Measurements from ENCODE around the gene SKIC8.

SKIC8 gene

GRCh38 chr15:78321041-78321570, 21.7 kb upstream of the SKIC8 start:
- no peak overlapping the region for H4K91ac ChIP-seq (ENCODE audit: low read depth, low read length)
- H2BK120ac ChIP-seq (ENCODE audit: insufficient read depth, low read length, poor library complexity), result no peak overlapping the region
- H3K79me1 ChIP-seq (ENCODE audit: low read length), result no peaks in the 10 kb centered on the region
- H3K14ac ChIP-seq (ENCODE audit: low read length), result no peak overlapping the region
- H3K4me3 ChIP-seq (ENCODE audit: low read depth, low read length), result peak overlapping the region; percentile 6
- DNase-seq, result no peak
- H3K36me3 ChIP-seq (ENCODE audit: control insufficient read depth in 1 of 2, insufficient read depth in 2 of 2, low read length in 2 of 2), result no peaks in the 10 kb centered on the region
- no peak overlapping the region for H2BK12ac ChIP-seq (ENCODE audit: low read length)
- H3K27me3 ChIP-seq (ENCODE audit: insufficient read depth, low read length), result no peaks in the 10 kb centered on the region
- no peaks in the 10 kb centered on the region for H3K9me3 ChIP-seq (ENCODE audit: insufficient read depth, low read depth, low read length)
- no peak overlapping the region for H4K8ac ChIP-seq (ENCODE audit: low read depth, low read length)
- no peak overlapping the region for H3K4me2 ChIP-seq (ENCODE audit: low read length)
- WGBS (ENCODE audit: extremely low coverage, insufficient coverage, insufficient read length), result no CpG with 5 or more reads among the region's 17 CpGs
- H3K4me1 ChIP-seq (ENCODE audit: control insufficient read depth in 1 of 2, insufficient read depth in 2 of 2, low read length in 2 of 2), result peaks cover 0 to 3% of the 10 kb centered on the region in 2 experiments
- no peak overlapping the region for H3K27ac ChIP-seq (ENCODE audit: low read depth, low read length)
- no peak overlapping the region for H2BK5ac ChIP-seq (ENCODE audit: low read depth, low read length, poor library complexity)
- no peak overlapping the region for H2AK5ac ChIP-seq (ENCODE audit: low read length)
- H3K79me2 ChIP-seq (ENCODE audit: control insufficient read depth, insufficient read depth, low read length, poor library complexity), result no peaks in the 10 kb centered on the region
- no peak overlapping the region for H2AFZ ChIP-seq (ENCODE audit: insufficient read depth, low read length, poor library complexity)
- no peak overlapping the region for H4K12ac ChIP-seq (ENCODE audit: low read depth, low read length)
- H3K4ac ChIP-seq (ENCODE audit: low read depth, low read length), result no peak overlapping the region
- no peak overlapping the region for H3K23ac ChIP-seq (ENCODE audit: low read length)
- no peak overlapping the region for H3K18ac ChIP-seq (ENCODE audit: low read length)
- H3K9ac ChIP-seq (ENCODE audit: low read length), result no peak overlapping the region

DNA sequence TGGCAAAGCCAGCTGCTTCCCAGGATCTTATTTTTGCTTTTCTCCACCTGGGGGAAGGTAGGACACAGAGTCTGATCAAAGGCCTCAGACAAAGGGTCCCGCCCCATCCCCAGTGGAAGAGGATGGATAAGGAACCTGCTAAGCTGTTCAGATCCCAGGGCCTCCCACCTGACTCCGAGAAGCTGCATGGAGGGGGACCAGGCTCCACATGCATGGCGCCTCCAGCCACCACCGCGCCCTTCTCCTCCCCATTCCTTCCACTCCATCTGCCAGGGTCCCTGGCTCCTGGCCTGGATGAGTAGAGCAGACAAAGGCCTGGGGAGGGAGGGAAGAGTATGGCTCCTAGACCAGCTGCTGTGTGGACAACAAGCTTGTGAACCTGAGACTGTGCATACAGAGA, 20.8 kb upstream of the SKIC8 start:
- Histone ChIP-seq H3K79me1 (ENCODE audit: low read length) (no peaks in the 10 kb centered on the region), H3K18ac (ENCODE audit: low read length) (no peak overlapping the region), H3K4me2 (ENCODE audit: low read length) (no peak overlapping the region), H3K36me3 (ENCODE audit: control insufficient read depth in 1 of 2, insufficient read depth in 2 of 2, low read length in 2 of 2) (no peaks in the 10 kb centered on the region), H3K27ac (ENCODE audit: low read depth, low read length) (no peak overlapping the region), H2AK5ac (ENCODE audit: low read length) (no peak overlapping the region), H2BK120ac (ENCODE audit: insufficient read depth, low read length, poor library complexity) (no peak overlapping the region), H4K91ac (ENCODE audit: low read depth, low read length) (no peak overlapping the region), H3K4me1 (ENCODE audit: control insufficient read depth in 1 of 2, insufficient read depth in 2 of 2, low read length in 2 of 2) (peaks cover 0 to 3% of the 10 kb centered on the region in 2 experiments), H3K4me3 (ENCODE audit: low read depth, low read length) (no peak overlapping the region), H3K9me3 (ENCODE audit: insufficient read depth, low read depth, low read length) (no peaks in the 10 kb centered on the region), H3K9ac (ENCODE audit: low read length) (no peak overlapping the region), H3K4ac (ENCODE audit: low read depth, low read length) (no peak overlapping the region), H4K8ac (ENCODE audit: low read depth, low read length) (no peak overlapping the region), H2AFZ (ENCODE audit: insufficient read depth, low read length, poor library complexity) (no peak overlapping the region), H2BK12ac (ENCODE audit: low read length) (no peak overlapping the region), H4K12ac (ENCODE audit: low read depth, low read length) (no peak overlapping the region), H3K14ac (ENCODE audit: low read length) (no peak overlapping the region), H3K79me2 (ENCODE audit: control insufficient read depth, insufficient read depth, low read length, poor library complexity) (no peaks in the 10 kb centered on the region), H2BK5ac (ENCODE audit: low read depth, low read length, poor library complexity) (no peak overlapping the region), H3K23ac (ENCODE audit: low read length) (no peak overlapping the region), H3K27me3 (ENCODE audit: insufficient read depth, low read length) (no peaks in the 10 kb centered on the region)
- no CpG with 5 or more reads among the region's 5 CpGs for WGBS (ENCODE audit: extremely low coverage, insufficient coverage, insufficient read length)
- no peak for DNase-seq

- H3K23ac ChIP-seq (ENCODE audit: low read length), result no peak overlapping the region
- H2AFZ ChIP-seq (ENCODE audit: insufficient read depth, low read length, poor library complexity), result no peak overlapping the region
- H3K4ac ChIP-seq (ENCODE audit: low read depth, low read length), result no peak overlapping the region
- H2BK12ac ChIP-seq (ENCODE audit: low read length), result no peak overlapping the region
- no peak overlapping the region for H3K18ac ChIP-seq (ENCODE audit: low read length)
- H3K27me3 ChIP-seq (ENCODE audit: insufficient read depth, low read length), result no peaks in the 10 kb centered on the region
- H4K8ac ChIP-seq (ENCODE audit: low read depth, low read length), result no peak overlapping the region
- no CpG with 5 or more reads among the region's 10 CpGs for WGBS (ENCODE audit: extremely low coverage, insufficient coverage, insufficient read length)
- no peak overlapping the region for H3K27ac ChIP-seq (ENCODE audit: low read depth, low read length)
- H4K12ac ChIP-seq (ENCODE audit: low read depth, low read length), result no peak overlapping the region
- DNase-seq, result no peak
- no peaks in the 10 kb centered on the region for H3K36me3 ChIP-seq (ENCODE audit: control insufficient read depth in 1 of 2, insufficient read depth in 2 of 2, low read length in 2 of 2)
- no peak overlapping the region for H3K9ac ChIP-seq (ENCODE audit: low read length)
- no peak overlapping the region for H2BK120ac ChIP-seq (ENCODE audit: insufficient read depth, low read length, poor library complexity)
- H3K4me1 ChIP-seq (ENCODE audit: control insufficient read depth in 1 of 2, insufficient read depth in 2 of 2, low read length in 2 of 2), result no peaks in the 10 kb centered on the region
- H3K14ac ChIP-seq (ENCODE audit: low read length), result no peak overlapping the region
- no peak overlapping the region for H2BK5ac ChIP-seq (ENCODE audit: low read depth, low read length, poor library complexity)
- H3K79me2 ChIP-seq (ENCODE audit: control insufficient read depth, insufficient read depth, low read length, poor library complexity), result no peaks in the 10 kb centered on the region
- H3K4me3 ChIP-seq (ENCODE audit: low read depth, low read length), result no peak overlapping the region
- H3K4me2 ChIP-seq (ENCODE audit: low read length), result no peak overlapping the region
- H3K9me3 ChIP-seq (ENCODE audit: insufficient read depth, low read depth, low read length), result no peaks in the 10 kb centered on the region
- no peaks in the 10 kb centered on the region for H3K79me1 ChIP-seq (ENCODE audit: low read length)
- H4K91ac ChIP-seq (ENCODE audit: low read depth, low read length), result no peak overlapping the region
- H2AK5ac ChIP-seq (ENCODE audit: low read length), result no peak overlapping the region
Measured at GRCh38 chr15:78319588-78319987, 20.2 kb upstream of the SKIC8 start.

- no CpG with 5 or more reads among the region's 8 CpGs for WGBS (ENCODE audit: extremely low coverage, insufficient coverage, insufficient read length)
- Histone ChIP-seq H3K4me3 (ENCODE audit: low read depth, low read length) (no peak overlapping the region), H3K4me2 (ENCODE audit: low read length) (no peak overlapping the region), H4K12ac (ENCODE audit: low read depth, low read length) (no peak overlapping the region), H3K27ac (ENCODE audit: low read depth, low read length) (no peak overlapping the region), H4K8ac (ENCODE audit: low read depth, low read length) (no peak overlapping the region), H3K79me1 (ENCODE audit: low read length) (no peaks in the 10 kb centered on the region), H3K18ac (ENCODE audit: low read length) (no peak overlapping the region), H3K9ac (ENCODE audit: low read length) (no peak overlapping the region), H2BK12ac (ENCODE audit: low read length) (no peak overlapping the region), H2AK5ac (ENCODE audit: low read length) (no peak overlapping the region), H3K4me1 (ENCODE audit: control insufficient read depth in 1 of 2, insufficient read depth in 2 of 2, low read length in 2 of 2) (no peaks in the 10 kb centered on the region), H2BK5ac (ENCODE audit: low read depth, low read length, poor library complexity) (no peak overlapping the region), H2BK120ac (ENCODE audit: insufficient read depth, low read length, poor library complexity) (no peak overlapping the region), H3K9me3 (ENCODE audit: insufficient read depth, low read depth, low read length) (no peaks in the 10 kb centered on the region), H3K4ac (ENCODE audit: low read depth, low read length) (no peak overlapping the region), H3K27me3 (ENCODE audit: insufficient read depth, low read length) (no peaks in the 10 kb centered on the region), H3K23ac (ENCODE audit: low read length) (no peak overlapping the region), H3K14ac (ENCODE audit: low read length) (no peak overlapping the region), H2AFZ (ENCODE audit: insufficient read depth, low read length, poor library complexity) (no peak overlapping the region), H3K36me3 (ENCODE audit: control insufficient read depth in 1 of 2, insufficient read depth in 2 of 2, low read length in 2 of 2) (no peaks in the 10 kb centered on the region), H4K91ac (ENCODE audit: low read depth, low read length) (no peak overlapping the region), H3K79me2 (ENCODE audit: control insufficient read depth, insufficient read depth, low read length, poor library complexity) (no peaks in the 10 kb centered on the region)
- peak; percentile 22 to 39 for DNase-seq
Measured at GRCh38 chr15:78317145-78317836, 17.9 kb upstream of the SKIC8 start.

Data from trophoblast cell (in vitro differentiated cells and primary cell).